Measurements from ENCODE around the gene ASCC3.

Gene ASCC3, protein sequence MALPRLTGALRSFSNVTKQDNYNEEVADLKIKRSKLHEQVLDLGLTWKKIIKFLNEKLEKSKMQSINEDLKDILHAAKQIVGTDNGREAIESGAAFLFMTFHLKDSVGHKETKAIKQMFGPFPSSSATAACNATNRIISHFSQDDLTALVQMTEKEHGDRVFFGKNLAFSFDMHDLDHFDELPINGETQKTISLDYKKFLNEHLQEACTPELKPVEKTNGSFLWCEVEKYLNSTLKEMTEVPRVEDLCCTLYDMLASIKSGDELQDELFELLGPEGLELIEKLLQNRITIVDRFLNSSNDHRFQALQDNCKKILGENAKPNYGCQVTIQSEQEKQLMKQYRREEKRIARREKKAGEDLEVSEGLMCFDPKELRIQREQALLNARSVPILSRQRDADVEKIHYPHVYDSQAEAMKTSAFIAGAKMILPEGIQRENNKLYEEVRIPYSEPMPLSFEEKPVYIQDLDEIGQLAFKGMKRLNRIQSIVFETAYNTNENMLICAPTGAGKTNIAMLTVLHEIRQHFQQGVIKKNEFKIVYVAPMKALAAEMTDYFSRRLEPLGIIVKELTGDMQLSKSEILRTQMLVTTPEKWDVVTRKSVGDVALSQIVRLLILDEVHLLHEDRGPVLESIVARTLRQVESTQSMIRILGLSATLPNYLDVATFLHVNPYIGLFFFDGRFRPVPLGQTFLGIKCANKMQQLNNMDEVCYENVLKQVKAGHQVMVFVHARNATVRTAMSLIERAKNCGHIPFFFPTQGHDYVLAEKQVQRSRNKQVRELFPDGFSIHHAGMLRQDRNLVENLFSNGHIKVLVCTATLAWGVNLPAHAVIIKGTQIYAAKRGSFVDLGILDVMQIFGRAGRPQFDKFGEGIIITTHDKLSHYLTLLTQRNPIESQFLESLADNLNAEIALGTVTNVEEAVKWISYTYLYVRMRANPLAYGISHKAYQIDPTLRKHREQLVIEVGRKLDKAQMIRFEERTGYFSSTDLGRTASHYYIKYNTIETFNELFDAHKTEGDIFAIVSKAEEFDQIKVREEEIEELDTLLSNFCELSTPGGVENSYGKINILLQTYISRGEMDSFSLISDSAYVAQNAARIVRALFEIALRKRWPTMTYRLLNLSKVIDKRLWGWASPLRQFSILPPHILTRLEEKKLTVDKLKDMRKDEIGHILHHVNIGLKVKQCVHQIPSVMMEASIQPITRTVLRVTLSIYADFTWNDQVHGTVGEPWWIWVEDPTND (N-terminal part only)

DNA sequence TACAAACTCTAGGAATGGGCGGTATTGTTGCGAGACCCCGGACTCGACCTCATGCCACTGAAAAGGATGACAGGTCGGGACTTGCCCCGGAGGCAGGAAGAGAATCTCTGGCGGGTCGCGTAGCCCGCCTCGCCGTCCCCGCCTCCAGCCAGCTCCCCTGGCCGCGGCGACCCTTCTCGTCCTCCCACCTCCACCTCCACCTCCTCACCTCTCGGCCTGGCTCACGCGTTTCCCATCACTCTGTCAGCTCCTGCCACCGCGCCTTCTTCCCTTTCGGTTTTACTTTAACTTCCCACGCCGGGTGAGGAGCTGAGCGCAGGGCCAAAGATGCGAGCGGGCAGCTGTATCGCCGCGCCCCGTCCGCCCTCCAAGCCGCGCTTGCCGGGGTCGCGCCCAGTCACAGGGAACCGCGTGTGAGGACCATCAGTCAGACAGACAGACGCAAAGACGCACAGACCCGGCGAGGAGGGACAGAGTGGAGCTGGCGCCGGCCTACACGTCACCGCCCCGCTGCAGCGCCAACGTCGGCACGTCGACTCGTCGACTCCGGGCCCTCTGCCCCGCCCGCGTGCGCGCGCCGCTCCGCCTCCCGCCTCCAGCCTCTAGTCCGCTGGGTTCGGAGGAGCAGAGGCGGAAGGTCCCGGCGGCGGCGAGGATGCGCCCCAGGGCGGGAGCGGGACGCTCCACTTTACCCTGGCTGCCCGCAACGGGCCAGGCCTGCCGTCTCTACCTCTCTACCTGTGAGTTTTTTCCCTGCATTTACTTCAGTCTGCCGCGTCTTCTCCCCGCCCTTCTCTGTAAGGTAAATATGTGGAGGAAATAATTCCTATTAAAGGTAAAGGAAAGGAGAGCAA lies at the start of gene ASCC3:
ASCC3 (minus strand) TSS at position 477 of the 854 bp plus-strand sequence. CDS start 13,332 bp downstream, outside the sequence.
- DNase-seq (ENCODE audit: low read depth in 2 of 3, low spot score in 1 of 3): peak; percentile 81 to 93 (median 86)

DNA sequence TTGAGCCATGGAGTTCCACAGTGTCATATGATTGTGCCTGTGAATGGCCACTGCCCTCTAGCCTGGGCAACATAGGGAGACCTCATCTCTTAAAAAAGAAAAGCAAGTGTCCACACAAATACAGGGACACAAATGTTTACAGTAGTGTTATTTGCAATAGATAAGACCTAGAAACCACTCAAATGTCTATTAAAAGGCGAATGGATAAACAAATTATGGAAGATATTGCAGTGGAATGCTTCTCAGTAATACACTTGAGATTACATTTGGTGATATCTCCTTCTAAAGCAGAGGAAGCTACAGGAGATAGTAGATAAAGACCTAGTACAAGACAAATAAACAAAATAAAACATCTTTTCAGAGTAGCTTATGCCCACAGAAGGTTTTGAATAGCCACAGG lies 44.6 kb upstream of the ASCC3 start:
- no peak for DNase-seq (ENCODE audit: low read depth in 2 of 3, low spot score in 1 of 3)

DNA sequence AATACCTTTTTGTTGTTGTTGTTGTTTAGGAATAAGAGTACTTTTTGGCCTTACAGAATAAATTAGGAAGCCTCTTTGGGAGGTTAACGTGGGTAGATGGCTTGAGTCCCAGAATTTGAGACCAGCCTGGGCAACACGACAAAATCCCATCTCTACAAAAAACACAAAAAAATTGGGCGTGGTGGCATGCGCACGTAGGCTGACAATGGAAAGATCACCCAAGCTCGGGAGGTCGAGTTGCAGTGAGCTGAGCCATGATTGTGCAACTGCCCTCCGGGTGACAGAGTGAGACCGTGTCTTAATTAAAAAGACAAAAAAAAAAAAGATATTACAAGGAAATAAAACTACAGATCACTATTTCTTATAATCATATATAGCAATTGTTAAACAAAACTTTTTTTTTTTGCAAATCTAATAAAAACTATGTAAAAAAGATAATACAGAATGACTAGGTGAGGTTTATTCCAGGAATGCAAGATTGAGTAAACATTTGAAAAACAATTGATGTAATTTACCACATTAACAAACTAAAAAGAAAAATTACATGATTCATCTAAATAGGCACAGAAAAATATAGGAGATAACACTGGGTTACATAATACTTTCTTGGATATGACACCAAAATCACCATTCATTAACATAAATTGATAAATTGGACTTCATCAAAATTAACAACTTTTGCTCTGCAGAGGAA lies 43.6 kb upstream of the ASCC3 start:
- DNase-seq (ENCODE audit: low read depth in 2 of 3, low spot score in 1 of 3): no peak

DNA sequence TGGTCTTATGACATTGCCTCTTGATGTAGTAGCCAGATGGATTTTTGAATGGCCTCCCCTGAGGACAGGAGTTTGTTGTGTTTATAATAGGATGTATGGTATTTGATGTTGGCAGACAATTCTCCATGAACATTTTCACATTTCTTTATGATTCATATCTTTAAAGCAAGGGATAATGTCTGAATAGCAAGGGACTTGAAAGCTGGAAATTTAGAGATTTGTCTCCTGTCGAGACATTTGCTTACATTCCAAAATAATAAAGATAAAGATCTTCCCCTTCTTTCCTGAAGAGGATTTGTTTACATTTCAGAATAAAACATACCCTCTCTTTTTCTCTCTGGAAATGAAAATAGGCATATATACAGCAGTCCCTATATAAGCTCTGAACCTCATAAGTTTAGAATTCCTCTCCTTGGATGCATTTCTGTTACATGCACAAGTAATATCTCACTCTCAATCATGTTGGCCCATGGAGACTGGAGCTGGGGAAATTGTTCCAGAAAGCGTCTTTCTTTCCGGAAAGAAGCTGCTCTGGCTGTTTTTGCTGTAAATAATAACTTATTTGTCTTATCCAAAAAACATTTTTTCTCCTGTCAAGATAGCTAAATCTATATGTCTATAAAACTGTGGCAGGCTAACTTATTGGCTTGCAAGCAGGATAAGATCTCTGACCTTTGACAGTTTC lies 42.5 kb upstream of the ASCC3 start:
- no peak for DNase-seq (ENCODE audit: low read depth in 2 of 3, low spot score in 1 of 3)

DNA sequence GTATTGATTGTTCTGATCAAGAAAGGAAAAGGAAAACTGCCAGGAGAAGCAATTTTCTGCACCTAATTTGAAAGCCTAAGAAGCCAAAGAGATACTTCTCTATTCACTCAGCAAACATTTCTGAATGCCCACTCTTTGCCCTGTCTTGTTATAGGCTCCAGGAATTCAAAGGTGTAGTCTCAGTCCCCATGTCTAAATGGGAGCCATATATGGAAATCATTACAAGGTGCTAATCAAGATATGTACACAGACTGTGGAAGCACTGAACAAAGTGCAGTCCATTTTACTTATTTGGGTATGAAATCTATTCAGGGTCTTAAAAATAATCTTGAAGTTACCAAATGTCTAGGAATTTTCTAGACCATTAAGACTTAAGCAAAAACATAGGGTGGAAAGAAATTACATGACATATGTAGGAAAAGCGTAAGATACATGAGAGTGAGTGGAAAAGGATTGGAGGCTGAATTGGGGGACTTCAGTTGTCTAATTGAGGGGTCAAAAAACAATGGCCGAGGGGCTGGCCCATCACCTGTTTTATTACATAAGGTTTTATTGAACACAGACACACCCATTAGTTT lies 39.0 kb upstream of the ASCC3 start:
- DNase-seq (ENCODE audit: low read depth in 2 of 3, low spot score in 1 of 3): no peak

DNA sequence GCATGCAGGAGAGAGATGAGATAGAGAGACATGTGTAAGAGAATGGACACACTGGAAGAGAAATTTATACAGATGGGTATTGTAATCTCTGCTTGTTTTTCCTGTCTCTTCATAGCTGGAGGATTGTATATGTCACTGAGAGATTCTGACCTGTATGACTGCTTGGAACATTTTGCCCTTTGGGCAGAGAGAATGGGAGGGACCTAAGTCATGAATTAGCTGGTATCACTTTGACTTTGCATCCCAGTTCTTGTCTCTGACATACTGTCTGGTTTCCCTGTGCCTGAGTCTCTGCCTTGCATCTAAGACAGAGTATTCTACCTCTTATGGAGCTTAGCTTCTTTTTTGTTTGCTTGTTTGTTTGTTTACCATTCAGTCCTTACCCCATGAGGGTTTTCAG lies 37.0 kb upstream of the ASCC3 start:
- DNase-seq (ENCODE audit: low read depth in 2 of 3, low spot score in 1 of 3): no peak

DNA sequence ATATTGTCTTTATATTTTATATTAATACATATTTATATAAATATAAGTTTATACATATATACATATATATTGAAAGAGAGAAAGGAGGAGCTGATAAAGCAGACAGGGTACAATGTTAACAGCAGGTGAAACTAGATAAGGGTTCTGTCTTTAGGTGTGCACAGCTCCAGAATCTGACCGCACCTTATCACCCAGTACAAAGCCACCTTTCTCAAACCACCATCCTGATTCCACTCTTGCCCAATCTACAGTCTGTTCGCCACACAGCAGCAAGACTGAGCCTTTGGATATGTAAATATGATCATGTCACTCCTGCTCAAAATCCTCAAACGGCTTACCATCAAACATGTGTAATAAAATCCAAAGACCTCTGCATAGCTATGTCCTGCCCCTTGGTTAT lies 34.7 kb upstream of the ASCC3 start:
- no peak for DNase-seq (ENCODE audit: low read depth in 2 of 3, low spot score in 1 of 3)

DNA sequence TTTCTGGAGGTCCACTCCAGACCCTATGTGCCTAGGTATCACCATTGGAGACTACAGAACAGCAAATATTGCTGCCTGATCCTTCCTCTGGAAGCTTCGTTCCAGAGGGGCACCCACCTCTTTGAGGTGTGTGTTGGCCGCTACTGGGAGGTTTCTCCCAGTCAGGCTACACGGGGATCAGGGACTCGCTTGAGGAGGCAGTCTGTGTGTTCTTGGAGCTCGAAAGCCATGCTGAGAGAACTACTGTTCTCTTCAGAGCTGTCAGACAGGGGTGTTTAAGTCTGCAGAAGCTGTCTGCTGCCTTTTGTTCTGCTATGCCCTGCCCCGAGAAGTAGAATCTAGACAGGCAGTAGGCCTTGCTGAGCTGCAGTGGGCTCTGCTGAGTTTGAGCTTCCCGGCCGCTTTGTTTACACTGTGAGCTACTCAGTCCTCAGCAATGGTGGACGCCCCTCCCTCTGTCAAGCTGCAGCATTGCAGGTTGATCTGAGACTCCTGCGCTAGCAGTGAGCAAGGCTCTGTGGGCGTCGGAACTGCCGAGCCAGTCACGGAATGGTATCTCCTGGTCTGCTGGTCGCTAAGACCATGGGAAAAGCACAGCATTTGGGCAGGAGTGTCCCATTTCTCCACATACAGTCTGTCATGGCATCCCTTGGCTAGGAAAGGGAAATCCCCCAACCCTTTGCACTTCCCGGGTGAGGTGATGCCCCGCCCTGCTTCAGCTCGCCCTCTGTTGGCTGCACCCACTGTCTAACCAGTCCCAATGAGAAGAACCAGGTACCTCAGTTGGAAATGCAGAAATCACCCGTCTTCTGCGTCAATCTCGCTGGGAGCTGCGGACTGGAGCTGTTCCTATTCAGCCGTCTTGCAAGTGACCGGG lies 32.5 kb upstream of the ASCC3 start:
- no peak for DNase-seq (ENCODE audit: low read depth in 2 of 3, low spot score in 1 of 3)

DNA sequence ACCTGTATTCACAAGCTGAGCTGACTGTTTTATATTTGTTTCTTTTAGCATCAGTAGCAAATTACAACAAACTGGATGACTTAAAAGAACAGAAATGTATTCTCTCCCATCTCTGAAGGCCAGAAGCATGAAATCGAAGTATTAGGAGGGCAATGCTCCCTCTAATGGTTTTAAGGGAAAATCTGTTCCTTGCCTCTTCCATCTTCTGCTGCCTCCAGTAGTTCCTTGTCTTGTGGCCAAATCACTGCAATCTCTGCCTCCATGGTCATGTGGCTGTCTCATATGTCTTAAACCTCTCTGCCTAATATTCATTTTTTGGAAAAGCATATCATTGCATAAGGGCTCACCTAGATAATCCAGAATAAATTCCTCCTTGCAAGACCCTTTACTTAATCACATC lies 25.2 kb upstream of the ASCC3 start:
- no peak for DNase-seq (ENCODE audit: low read depth in 2 of 3, low spot score in 1 of 3)

DNA sequence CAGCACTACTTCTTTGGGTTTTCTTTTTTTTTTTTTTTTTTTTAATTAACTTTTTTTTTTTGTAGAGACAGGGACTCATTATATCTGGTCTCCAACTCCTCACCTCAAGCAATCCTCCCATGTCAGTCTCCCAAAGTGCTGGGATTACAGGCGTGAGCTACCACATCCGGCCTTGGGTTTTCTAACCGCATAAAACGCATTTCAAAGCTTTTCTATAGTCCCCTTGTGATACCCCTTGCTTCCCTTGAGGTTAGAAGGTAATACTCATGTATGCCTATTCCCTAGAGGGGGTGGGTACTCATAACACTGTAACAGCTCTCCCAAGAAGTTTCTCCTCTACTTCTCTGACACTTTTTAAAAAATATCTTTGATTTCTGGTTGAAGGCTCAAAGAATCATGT lies 23.9 kb upstream of the ASCC3 start:
- no peak for DNase-seq (ENCODE audit: low read depth in 2 of 3, low spot score in 1 of 3)

DNA sequence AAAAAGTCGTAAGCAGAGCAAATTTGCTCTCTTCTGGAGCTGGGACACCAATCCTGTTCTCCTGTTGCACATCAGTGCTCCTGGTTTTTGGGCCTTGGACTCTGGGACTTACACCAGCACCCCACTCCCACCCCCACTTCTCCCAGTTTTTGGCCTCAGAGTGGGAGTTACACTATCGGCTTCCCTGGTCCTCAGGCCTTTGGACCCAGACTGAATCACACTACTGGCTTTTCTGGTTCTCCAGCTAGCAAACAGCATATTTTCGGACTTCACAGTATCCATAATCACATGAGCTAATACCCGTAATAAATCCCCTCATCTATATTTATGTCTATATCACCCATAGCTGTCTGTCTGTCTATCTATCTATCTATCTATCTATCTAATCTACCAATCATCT lies 23.2 kb upstream of the ASCC3 start:
- no peak for DNase-seq (ENCODE audit: low read depth in 2 of 3, low spot score in 1 of 3)

DNA sequence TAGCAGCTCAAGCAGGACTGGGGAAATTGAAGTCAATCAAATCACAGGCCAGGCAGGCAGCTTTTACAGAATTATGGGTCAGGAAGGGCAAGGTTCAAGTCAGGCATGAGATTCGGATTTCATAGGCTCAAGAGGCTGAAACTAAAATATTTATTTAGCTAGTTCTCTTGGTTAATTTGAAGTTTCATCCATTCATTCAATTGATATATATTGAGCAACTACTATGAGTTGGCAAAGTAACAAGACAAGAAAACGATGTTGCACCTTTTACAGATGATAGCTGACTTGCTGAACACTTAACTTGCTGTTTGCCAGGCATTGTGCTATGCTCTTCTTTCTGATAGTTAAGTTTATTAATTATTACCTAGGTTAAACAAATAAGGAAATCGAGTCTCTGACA lies 20.5 kb upstream of the ASCC3 start:
- no peak for DNase-seq (ENCODE audit: low read depth in 2 of 3, low spot score in 1 of 3)

DNA sequence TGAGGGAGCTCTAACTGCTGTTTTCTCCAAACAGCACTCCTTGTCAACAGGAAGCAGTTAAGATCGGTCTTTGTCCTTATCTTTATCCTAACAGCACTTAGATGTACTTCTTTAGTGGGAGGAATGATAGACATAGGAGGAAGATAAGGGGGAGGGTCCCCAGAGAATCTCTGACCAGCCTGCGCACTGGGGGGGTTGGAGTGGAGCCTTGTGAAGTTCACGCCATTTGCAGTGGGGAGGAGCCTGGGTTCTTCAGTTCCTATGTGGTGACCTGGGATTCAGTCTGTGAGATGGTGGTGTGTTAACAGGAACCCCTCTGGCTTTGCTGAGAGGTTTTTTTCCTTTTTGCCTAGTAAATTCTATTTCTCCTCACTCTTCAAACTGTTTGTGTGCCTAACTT lies 18.1 kb upstream of the ASCC3 start:
- no peak for DNase-seq (ENCODE audit: low read depth in 2 of 3, low spot score in 1 of 3)

DNA sequence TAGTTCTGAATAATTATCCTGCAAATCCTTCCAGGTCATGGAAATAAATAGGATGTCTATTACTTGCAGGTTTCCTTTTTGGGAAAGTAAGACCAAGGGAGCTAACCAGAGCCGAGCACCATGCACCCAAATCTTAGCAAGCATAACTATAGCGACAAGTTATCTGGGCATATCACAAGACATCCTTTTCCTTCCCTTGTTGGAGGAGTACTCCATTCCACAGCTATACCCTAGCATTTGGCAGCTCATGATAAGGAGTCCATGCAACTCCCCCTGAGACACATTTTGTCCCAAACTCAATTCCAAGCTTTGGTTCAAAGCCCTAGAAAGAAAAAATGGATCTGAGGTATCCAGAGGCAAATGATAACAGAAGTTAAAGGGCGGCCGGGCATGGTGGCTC lies 16.5 kb upstream of the ASCC3 start:
- DNase-seq (ENCODE audit: low read depth in 2 of 3, low spot score in 1 of 3): no peak

DNA sequence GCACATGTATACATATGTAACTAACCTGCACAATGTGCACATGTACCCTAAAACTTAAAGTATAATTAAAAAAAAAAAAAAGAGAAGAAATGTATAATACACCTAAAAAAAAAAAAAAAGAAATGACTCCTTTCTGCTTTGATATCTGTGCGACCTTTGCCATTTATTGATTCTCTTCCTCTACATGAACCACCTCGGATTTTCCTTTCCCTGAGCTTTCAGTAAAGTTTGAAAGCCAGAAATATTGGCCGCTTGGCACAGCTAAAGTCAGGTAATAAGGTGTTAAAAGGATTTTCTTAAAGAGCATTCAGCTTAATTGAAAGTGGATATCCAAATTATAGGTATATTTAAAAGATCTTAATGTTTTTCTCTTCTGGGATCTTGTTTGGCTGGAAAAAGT lies 12.6 kb upstream of the ASCC3 start:
- DNase-seq (ENCODE audit: low read depth in 2 of 3, low spot score in 1 of 3): no peak

DNA sequence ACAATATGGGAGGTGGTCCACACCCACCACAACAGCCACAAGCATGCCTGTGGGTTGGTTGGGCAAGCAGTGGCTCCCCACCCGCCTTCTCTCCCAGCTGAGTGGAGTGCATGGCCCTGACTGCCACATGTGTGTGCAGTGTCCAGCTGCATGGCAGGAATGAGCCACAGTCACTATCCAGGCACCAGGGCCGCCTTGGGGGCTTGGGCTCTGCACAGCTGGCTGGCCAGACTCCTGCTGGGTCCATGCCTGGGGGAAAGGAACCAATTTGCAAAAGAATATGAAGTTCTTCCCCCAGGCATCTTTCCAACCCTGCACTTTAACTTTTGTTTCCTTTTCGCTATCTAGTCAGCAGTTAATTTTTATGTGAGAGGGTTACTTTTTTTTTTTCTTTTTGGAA lies 11.6 kb upstream of the ASCC3 start:
- DNase-seq (ENCODE audit: low read depth in 2 of 3, low spot score in 1 of 3): no peak

DNA sequence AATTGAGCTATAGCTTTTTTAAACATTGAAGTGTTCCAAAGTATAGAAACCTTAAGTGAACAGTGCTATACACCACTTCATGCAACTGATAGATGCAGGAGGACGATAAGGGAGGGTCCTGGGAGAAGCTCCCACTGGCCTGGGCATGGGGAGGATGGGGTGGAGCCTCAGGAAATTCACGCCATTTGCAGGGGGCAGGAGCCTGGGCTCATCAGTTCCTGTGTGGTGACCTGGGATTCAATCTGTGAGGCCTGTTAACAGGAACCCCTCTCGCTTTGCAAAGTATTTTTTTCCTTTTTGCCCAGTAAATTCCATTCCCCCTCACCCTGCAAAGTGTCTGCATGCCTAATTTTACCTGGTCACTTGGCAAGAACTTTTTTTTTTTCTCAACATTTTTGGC lies 11.0 kb upstream of the ASCC3 start:
- no peak for DNase-seq (ENCODE audit: low read depth in 2 of 3, low spot score in 1 of 3)

DNA sequence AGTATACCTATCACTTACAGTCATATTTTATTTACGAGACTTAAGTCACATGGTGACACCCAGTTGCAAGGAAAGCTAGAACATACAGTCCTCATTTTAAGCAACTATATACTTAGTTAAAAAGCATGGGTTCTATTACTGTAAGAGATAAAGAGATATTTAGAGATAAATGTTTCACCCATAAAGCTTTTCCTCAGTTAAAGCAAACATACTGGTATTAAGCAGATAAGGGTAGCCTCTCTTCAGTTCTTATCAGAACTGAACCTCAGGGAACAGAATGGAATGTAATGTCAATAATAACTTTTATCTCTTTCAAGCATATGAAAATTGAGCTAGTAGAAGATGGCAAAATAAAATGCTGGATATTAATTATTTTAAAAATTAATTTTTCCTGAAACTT lies 9.9 kb upstream of the ASCC3 start:
- no peak for DNase-seq (ENCODE audit: low read depth in 2 of 3, low spot score in 1 of 3)
